HG03064 (cell line): ENCODE data around the gene ARMC5.
A peak's percentile ranks its signal among the peaks of the same experiment; 100 is the strongest.
"Not testable (repeated sequence)": the region's sequence is repeated elsewhere in the genome, so short reads cannot be mapped to it uniquely, and the experiment has no call there.

Experiments
- ATAC-seq: cut with Tn5 transposase; IDR thresholded peaks from one replicate; pipeline ENCODE4 v1.9.1; 2021; ENCODE audit warnings: low read depth; ENCODE audit not compliant: unreplicated experiment

The ARMC5 gene, protein sequence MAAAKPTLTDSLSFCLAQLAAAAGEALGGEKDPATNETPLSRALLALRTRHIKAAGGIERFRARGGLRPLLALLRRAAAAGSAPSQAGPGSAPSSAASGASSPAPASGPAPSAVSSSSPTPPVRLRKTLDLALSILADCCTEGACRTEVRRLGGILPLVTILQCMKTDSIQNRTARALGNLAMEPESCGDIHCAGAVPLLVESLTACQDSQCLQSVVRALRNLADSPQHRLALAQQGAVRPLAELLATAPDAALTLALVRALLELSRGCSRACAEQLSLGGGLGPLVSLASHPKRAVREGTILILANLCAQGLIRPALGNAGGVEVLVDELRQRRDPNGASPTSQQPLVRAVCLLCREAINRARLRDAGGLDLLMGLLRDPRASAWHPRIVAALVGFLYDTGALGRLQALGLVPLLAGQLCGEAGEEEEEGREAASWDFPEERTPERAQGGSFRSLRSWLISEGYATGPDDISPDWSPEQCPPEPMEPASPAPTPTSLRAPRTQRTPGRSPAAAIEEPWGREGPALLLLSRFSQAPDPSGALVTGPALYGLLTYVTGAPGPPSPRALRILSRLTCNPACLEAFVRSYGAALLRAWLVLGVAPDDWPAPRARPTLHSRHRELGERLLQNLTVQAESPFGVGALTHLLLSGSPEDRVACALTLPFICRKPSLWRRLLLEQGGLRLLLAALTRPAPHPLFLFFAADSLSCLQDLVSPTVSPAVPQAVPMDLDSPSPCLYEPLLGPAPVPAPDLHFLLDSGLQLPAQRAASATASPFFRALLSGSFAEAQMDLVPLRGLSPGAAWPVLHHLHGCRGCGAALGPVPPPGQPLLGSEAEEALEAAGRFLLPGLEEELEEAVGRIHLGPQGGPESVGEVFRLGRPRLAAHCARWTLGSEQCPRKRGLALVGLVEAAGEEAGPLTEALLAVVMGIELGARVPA

DNA sequence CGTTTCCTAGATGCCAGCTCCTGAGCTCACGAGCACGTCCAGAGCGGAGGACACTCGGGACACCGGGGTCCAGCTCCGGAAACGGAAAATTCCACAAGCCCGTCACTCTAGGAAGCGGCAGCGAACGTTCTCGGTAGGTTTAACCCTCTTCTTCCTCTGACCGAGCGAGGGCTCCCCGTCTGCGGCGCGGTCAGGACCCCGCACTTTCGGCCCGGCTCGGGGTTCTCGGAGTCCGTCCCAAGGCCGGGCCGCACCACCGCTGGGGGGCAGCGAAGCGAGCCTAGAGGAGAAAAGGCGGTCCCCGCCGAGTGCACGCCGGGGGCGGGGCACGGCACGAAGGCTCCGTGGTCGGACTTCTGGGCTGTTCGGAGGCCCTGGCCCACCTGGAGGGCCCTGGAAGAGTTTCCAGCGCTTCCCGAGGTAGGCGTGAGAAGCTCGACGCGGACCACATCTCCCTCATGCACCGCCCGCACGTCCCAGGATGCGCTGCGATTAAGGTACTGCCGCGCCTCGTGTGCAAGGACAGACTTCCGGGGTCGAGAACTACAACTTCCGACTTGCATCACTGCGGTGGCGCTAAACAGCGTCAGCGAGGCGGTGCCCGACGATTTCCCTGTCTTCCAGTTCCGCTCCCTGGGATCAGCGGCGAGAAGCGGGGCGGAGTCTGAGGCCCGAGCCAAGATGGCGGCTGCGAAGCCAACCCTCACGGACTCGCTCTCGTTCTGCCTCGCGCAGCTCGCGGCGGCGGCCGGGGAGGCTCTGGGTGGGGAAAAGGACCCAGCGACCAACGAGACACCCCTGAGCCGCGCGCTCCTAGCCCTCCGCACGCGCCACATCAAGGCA, at the start of gene ARMC5:
TSS of gene ARMC5 (plus strand) at position 658 of the 843 bp plus-strand sequence. CDS start at position 682, 24 bp downstream.
- ATAC-seq = peak; percentile 73

DNA sequence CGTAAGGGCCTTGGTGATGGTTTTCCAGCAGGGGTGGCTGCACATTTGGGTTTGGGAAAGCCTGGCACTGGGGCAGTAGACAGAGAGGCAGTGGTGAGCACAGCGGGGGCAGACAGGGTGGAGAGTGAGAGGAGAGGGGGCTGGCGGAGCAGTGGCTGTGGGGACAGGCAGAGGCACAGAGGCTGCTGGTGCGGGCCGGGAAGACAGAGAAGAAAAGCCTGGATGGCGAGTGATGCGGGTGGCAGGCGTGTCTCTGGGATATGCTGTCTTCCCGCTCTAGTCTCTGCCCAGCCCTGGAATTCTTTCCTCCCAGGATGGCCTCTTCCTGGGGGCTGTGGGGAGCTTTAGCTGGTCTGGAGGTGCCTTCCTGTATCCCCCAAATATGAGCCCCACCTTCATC, 49.2 kb upstream of the ARMC5 start:
- ATAC-seq = no peak

DNA sequence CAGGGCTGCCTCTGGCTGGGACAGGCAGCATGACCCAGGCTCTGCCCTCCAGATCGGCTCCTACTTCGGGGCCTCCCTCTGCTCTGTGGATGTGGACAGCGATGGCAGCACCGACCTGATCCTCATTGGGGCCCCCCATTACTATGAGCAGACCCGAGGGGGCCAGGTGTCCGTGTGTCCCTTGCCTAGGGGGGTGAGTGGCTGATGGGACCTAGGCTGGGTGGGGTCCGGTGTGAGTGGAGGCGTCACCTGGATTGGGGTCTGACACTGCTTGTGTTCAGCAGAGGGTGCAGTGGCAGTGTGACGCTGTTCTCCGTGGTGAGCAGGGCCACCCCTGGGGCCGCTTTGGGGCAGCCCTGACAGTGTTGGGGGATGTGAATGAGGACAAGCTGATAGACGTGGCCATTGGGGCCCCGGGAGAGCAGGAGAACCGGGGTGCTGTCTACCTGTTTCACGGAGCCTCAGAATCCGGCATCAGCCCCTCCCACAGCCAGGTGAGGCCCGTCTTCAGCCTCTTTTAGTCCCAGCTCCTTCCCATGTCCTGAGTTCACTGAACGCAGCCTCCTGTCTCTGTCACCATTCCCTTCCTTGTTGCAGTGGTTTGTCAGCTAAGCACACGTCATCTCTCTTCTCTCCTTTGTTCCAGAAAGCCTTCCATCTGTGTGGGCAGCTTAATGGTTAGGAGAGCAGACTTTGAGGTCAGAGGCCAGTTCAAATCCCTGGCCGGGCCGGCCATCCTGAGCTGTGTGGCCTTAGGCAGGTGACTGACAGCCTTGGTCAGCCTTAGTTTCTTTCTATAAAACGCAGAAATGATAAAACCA, 48.1 kb upstream of the ARMC5 start:
- no peak for ATAC-seq

DNA sequence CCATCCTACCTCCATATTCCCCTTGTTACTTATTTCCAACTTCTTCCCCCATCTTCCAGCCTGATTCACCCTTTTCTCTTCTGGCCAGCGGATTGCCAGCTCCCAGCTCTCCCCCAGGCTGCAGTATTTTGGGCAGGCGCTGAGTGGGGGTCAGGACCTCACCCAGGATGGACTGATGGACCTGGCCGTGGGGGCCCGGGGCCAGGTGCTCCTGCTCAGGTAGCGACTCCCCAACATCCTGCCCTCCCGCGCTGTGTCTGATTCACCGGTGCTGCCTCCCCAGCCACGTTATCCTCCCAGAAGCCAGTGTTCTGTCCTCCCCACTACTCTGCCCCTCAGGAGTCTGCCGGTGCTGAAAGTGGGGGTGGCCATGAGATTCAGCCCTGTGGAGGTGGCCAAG, 46.6 kb upstream of the ARMC5 start:
- ATAC-seq = no peak

DNA sequence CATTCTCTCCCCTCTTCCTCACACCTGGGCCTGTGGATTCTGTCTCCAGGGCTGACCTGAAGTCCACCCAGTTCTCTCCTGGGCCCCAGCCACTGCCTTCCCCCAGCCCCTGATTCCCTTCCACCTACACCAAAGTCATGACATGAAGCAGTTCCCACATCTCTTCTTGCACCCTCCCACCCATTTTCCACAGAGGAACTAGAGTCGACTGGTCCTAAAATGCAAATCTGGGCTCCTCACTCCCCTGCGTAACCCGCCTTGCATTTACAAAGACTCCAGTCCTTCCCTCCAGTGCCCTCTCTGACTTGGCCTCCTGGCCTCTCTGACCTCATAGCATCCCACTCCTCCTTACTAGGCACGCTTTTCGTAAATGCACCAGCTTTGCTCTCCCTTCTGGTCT, 45.9 kb upstream of the ARMC5 start:
- ATAC-seq = no peak

DNA sequence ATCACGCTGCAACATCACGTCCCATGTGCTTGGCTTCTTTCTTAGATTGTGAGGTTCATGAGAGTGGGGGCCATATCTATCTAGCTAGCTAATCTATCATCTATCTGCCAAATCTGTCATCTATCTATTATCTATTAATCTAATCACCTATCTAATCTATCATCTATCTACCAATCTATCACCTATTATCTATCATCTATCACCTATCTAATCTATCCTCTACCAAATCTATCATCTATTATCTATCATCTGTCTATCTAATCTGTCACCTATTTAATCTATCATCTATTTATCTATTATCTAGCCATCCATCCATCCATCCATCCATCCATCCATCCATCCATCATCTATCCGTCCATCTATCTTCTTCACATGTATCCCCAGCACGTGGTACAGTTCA, 45.4 kb upstream of the ARMC5 start:
- no peak for ATAC-seq

DNA sequence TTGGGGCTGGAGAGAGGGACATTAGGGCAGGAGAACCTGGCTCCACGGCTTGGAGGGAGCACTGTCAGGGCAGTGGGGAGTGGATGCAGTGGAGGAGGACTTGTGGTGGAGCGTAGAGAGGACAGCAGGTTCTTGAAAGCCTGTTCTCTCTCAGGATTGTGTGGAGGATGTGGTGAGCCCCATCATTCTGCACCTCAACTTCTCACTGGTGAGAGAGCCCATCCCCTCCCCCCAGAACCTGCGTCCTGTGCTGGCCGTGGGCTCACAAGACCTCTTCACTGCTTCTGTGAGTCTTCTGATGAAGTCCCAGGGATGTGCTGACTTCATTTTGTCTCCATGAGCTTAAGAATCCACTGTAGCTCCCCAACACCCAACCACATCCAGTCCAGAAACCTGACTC, 44.6 kb upstream of the ARMC5 start:
- ATAC-seq = no peak

DNA sequence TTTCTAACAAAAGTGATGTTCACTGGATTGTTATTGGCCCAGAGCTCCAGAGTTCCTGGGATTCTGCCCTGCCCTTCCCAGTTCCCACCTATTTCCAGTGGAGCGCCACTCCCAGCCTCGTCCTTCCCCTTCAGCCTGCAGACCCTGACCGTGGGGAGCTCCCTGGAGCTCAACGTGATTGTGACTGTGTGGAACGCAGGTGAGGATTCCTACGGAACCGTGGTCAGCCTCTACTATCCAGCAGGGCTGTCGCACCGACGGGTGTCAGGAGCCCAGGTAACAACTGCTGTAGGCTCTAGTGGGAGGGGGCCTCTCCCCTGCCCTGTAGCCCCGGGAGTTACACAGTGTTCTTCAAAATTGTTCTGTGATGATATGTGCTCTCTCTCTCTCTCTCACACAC, 42.9 kb upstream of the ARMC5 start:
- ATAC-seq = no peak

DNA sequence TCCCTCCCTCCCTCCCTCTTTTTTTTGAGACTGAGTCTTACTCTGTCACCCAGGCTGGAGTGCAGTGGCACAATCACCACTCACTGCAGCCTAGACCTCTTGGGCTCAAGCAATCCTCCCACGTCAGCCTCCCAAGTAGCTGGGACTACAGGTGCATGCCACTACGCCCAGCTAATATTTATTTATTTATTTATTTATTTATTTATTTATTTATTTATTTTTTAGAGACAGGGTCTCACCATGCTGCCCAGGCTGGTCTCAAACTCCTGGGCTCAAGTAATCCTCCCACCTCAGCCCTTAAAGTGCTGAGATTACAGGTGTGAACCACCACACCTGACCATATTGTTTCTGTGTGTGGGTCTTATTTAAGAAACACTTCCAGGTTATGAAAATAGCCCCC, 42.3 kb upstream of the ARMC5 start:
- not testable (repeated sequence) for ATAC-seq

DNA sequence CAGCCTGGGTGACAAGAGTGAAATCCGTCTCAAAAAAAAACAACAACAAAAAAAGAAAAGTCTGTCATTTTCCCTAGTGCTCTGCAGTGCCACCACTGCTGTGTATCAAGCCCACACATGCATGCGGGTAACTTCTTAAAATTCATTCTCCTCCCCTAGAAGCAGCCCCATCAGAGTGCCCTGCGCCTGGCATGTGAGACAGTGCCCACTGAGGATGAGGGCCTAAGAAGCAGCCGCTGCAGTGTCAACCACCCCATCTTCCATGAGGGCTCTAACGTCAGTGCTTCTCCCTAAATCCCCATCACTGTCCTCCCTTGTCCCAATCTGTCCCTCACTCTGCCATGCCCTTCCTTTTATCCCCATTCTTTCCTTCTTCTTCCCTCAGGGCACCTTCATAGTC, 41.4 kb upstream of the ARMC5 start:
- no peak for ATAC-seq

DNA sequence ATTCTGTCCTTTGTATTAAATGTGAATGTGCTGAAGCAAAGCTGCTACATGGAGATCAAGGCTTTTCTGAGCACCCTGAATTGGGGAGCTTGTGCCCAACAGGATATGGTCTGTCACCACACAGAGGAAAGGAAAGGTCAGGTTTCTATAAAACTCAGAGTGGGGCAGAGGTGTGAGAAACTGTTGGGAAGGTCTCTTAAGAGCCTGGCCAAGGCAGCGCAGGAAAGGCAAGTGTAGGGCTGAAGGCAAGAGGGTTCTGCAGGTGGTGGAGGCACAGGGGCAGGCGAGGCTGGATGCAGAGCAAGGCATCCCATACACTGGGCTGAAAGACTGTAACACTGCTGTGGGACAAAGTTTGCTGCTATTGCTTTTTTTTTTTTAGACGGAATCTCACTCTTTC, 39.3 kb upstream of the ARMC5 start:
- ATAC-seq = no peak

DNA sequence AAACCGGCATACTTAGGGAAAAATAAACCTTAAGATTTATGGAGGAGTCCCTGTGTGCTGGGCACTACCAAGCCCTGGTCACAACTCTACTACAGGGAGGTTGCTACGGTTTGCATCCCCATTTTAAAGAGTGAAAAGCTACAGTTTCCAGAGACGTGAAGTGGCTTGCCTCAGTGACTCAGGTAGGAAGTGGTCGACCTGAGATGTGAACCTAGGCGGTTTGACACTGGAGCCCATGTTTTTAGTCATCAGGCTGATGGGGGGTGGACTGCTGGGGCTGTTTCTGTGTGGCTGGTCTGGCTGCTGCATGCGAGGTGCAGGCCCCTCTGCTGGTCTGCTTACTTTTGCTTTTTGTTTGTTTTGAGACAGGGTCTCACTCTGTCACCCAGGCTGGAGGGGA, 37.7 kb upstream of the ARMC5 start:
- peak; percentile 67 for ATAC-seq

DNA sequence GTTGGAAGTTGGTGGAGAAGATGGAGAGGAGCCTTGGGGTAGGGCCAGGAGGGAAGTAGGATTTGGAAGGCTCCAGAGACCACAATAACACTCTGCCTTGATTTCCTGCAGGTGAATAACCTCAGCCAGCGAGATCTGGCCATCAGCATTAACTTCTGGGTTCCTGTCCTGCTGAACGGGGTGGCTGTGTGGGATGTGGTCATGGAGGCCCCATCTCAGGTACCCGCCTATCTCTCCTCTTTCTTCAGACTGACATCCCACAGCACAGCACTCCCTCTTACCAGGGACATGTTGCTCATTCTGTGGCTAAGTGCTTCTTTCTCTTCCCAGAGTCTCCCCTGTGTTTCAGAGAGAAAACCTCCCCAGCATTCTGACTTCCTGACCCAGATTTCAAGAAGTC, 36.1 kb upstream of the ARMC5 start:
- no peak for ATAC-seq

DNA sequence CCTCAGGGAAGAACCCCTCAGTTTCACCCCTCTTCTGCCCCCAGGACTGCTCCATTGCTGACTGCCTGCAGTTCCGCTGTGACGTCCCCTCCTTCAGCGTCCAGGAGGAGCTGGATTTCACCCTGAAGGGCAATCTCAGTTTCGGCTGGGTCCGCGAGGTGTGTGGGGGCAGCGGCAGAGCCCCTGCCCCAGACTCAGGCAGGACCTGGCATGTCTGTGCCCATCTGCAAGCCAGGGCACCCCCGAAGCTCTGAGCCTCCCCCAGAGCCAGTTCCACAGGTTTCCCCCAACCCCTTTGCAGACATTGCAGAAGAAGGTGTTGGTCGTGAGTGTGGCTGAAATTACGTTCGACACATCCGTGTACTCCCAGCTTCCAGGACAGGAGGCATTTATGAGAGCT, 35.5 kb upstream of the ARMC5 start:
- ATAC-seq = no peak

DNA sequence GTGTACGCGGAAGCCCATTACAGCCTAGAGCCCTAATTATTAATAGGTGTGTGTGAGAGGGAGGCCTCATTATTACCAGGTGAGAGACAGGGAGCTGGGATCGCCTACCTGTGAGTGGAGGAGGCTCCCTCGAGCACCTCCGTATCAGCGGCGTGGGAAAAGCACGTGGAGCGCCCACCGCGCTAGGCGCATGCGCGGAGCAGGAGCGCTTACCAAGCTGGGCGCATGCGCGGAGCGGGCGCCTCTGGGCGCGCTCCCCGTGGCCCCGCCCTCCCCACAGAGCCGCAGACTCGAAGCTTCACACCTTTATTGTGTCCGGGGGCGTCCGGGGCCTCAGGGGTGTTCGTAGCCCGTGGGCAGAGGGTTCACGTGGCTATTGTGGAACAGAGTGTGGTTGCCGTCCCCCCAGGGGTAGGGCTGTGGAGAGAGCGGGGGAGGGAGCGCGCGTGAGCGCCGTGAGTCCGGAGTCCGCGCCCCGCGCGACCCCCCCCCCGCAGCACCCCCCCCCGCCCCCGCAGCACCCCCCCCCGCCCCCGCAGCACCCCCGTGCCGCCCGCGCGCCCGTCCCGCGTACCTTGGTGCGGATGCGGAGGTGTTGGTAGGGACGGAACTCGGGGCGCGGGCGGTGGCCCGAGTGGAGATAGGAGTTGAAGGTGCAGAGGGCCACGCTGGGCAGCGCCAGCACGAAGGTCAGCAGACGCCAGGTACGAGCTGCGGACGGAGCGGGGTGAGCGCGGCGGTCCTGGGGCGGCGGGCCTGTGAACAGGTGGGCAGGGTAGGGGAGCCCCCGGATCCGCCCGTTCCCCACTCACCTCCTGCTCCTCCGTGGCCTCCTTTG, 31.6 kb upstream of the ARMC5 start:
- ATAC-seq = no peak

DNA sequence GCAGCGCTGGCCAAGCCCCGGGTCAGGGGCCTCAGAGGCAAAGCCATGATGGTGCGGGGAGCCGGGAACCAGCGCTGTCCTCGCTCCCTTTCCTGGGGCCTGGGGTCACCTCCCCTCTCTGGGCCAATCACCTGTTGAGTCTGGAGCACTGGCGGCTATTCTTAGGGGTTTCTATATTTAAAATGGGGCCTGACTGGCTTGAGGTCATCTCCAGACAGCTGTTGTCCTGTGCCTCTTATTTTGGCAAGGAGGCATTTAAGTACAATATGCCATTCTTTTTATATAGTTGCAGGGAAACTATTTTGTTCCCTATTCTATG, 31.1 kb upstream of the ARMC5 start, which contains the start of gene COX6A2:
TSS of gene COX6A2 (minus strand) at position 82 of the 319 bp plus-strand sequence. CDS start at position 47, 35 bp downstream.
- no peak for ATAC-seq

DNA sequence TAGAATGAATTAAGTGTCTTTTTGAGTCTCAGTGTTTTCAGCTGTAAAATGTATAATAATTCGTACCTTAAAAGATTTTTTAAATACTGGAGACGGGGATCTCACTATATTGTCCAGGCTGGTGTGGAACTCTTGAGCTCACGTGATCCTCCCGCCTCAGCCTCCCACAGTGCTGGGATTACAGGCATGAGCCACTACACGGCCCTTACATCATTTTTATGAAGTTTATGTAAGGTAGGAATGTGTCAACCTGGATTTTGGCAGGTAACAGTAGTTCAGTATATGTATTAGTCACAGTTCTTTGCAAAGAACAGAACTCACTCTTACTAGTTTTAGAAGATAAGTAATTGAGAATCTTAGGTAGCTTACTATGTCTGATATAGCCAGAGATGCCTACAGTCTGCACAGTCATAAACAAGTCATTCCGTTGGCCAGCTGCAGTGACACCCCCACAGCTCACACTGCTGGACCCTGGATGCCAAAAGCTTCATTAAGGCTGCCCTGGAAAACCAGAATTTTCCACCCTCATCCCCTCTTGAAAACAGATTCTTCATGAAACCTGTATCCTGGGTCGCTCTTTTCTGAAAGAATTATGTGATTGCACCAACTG, 30.6 kb upstream of the ARMC5 start:
- no peak for ATAC-seq

DNA sequence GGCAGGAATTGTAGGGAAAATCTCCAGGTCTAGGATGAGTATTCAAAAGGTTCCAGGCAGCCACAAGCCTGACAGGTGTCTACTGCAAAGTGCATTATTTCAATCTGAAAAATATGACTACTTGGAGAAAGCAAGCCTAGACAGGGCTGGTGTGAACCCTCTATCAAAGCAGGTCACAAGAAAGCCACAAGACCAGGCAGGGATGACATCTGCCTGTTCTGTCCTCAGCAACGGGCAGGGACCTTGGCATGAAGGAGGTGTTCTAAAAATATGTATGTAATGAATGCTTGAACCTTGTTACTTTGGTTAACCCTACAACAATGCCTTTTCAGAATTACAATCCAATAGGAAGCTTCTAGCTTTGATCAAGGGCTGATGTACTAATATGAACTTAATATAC, 30.0 kb upstream of the ARMC5 start:
- ATAC-seq = no peak

DNA sequence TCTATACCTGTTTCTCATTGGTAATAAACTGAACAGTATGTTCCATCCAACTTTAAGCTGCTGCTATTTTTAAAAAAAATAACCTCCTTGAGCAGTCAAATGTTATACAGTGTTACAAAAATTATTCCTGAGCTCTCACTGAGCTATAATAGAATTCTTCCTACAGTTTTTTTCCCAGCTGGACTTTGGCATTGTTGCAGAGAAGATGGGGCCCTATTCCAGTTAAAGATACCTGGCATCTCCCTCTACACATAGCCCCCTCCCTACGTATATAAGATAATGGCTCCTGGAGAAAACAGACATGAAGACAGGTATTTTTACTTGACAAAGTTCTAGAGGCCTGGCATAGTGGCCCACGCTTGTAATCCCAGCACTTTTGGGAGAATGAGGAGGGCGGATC, 29.5 kb upstream of the ARMC5 start:
- ATAC-seq = no peak
